ENCODE measurements around the gene RASAL2. TPM values are rescaled to one million over a fixed set of nuclear protein-coding genes. Genes with fewer than 3 reads are reported as not detected.

Gene RASAL2
- total RNA-seq, 1 experiment from 2014 or later, result 22.2 TPM

GRCh38 chr1:178528953-178529335 is 435.0 kb downstream of the RASAL2 start:
- Histone ChIP-seq H2BK5ac (ENCODE audit: insufficient read length, low read length) (no peak overlapping the region), H2BK20ac (ENCODE audit: low read depth, low read length, poor library complexity, severe bottlenecking) (no peak overlapping the region), H3K4me2 (ENCODE audit: insufficient read depth, insufficient read length, low read length) (no peak overlapping the region), H3K79me1 (ENCODE audit: insufficient read depth, low read depth, low read length, poor library complexity, severe bottlenecking) (no peaks in the 10 kb centered on the region), H3K9ac (ENCODE audit: extremely low read depth, insufficient read length, low read length) (no peak overlapping the region), H4K91ac (ENCODE audit: insufficient read length, low read depth, low read length) (no peak overlapping the region), H2BK15ac (ENCODE audit: low read depth, low read length) (no peak overlapping the region), H3T11ph (ENCODE audit: low read length) (no peak overlapping the region), H3K56ac (ENCODE audit: insufficient read length, low read depth, low read length) (no peak overlapping the region), H3K4ac (ENCODE audit: low read depth, low read length) (no peak overlapping the region), H3K9me3 (ENCODE audit: control insufficient read depth, low read depth, low read length) (no peaks in the 10 kb centered on the region), H3K79me2 (ENCODE audit: insufficient read depth, low read length) (no peaks in the 10 kb centered on the region), H3K23ac (ENCODE audit: insufficient read length, low read depth, low read length) (no peak overlapping the region), H2BK120ac (ENCODE audit: low read depth, low read length, poor library complexity, severe bottlenecking) (no peak overlapping the region), H2AFZ (ENCODE audit: low read length) (no peak overlapping the region), H3K27me3 (ENCODE audit: insufficient read depth, low read length) (no peaks in the 10 kb centered on the region), H3K14ac (ENCODE audit: insufficient read depth, low read length) (no peak overlapping the region), H3K27ac (ENCODE audit: insufficient read length, low read depth, low read length) (no peak overlapping the region), H3K18ac (ENCODE audit: insufficient read length, low read depth, low read length) (no peak overlapping the region), H2BK12ac (ENCODE audit: insufficient read length, low read depth, low read length) (no peak overlapping the region), H2AK5ac (ENCODE audit: insufficient read length, low read length) (no peak overlapping the region), H4K20me1 (ENCODE audit: control insufficient read depth, insufficient read depth, insufficient read length) (no peaks in the 10 kb centered on the region), H4K8ac (replicated peaks; ENCODE audit: insufficient read length, low read depth, low read length) (no peak overlapping the region), H3K4me1 (ENCODE audit: insufficient read depth, low read length) (no peaks in the 10 kb centered on the region), H3K23me2 (ENCODE audit: insufficient read length, low read depth, low read length, poor library complexity, severe bottlenecking) (peaks cover 2% of the 10 kb centered on the region), H4K5ac (ENCODE audit: insufficient read length, low read depth, low read length) (no peak overlapping the region)
- Mint-ChIP-seq H3K4me3 (no peak overlapping the region), H3K4me1 (peaks cover 0 to 5% of the 10 kb centered on the region in 2 experiments; a peak in 2 of 4 replicates), H3K27ac (no peak overlapping the region; a peak in 1 of 7 replicates), H3K27me3 (ENCODE audit: low read depth) (no peaks in the 10 kb centered on the region; the same call in none of the 2 replicates), H3K36me3 (ENCODE audit: insufficient read depth in 1 of 3, low read depth in 3 of 3) (no peaks in the 10 kb centered on the region), H3K9me3 (no peaks in the 10 kb centered on the region)
- TF ChIP-seq, protein P1, sequence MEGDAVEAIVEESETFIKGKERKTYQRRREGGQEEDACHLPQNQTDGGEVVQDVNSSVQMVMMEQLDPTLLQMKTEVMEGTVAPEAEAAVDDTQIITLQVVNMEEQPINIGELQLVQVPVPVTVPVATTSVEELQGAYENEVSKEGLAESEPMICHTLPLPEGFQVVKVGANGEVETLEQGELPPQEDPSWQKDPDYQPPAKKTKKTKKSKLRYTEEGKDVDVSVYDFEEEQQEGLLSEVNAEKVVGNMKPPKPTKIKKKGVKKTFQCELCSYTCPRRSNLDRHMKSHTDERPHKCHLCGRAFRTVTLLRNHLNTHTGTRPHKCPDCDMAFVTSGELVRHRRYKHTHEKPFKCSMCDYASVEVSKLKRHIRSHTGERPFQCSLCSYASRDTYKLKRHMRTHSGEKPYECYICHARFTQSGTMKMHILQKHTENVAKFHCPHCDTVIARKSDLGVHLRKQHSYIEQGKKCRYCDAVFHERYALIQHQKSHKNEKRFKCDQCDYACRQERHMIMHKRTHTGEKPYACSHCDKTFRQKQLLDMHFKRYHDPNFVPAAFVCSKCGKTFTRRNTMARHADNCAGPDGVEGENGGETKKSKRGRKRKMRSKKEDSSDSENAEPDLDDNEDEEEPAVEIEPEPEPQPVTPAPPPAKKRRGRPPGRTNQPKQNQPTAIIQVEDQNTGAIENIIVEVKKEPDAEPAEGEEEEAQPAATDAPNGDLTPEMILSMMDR (conservative IDR thresholded peaks at IDR 0.05), result no peak
- DNase-seq, result no peak
- no CpG with 5 or more reads among the region's 4 CpGs for WGBS (ENCODE audit: extremely low coverage, insufficient read length, low lambda C conversion rate)
